Erythroblast (primary cell): ENCODE data around the gene RXYLT1.

Experiments
- GATA1 ChIP-seq: IDR thresholded peaks from 2 replicates; pipeline ENCODE4 v1.6.1; 2011; ENCODE audit warnings: low read depth, mild to moderate bottlenecking, control low read depth, low read length, moderate library complexity
- POLR2A ChIP-seq: IDR thresholded peaks from 2 replicates; pipeline ENCODE4 v1.6.1; 2011; ENCODE audit warnings: mild to moderate bottlenecking, low read length

- TF ChIP-seq POLR2A (no peak), GATA1 (no peak)
Observed at GRCh38 chr12:63811755-63812154, 32.0 kb downstream of the RXYLT1 start.
